Panc1 (cell line): Measurements from ENCODE around the gene CNNM2. TPM values are rescaled to one million over a fixed set of nuclear protein-coding genes. Genes with fewer than 3 reads are reported as not detected.

Source experiments
- ATAC-seq: fragments of 200-7000 bp; cut with Tn5 transposase; 2 replicates; pipeline ENCODE4 v1.9.1; 2020; ENCODE audit warnings: mild to moderate bottlenecking, moderate library complexity
- BruUV-seq: library from RNA; stranded (reverse); fragments of 400-500 nt; replicated peaks from 2 replicates; lab custom pipeline; 2021; lab: Mats Ljungman, UMichigan
- CTCF ChIA-PET: fragments of 300-600 bp; sonication (Branson Sonifier 250); formaldehyde crosslinking; loops from one replicate; lab custom pipeline; 2022; ENCODE audit warnings: antibody characterized with exemption; lab: Charles Lee
- POLR2A ChIA-PET: fragments of 300-600 bp; sonication (Branson Sonifier 250); formaldehyde crosslinking; loops from one replicate; lab custom pipeline; 2022; ENCODE audit warnings: antibody characterized with exemption; lab: Charles Lee
- DNase-seq: peaks from one replicate; pipeline ENCODE4 v3.0.0-alpha.2; 2010; ENCODE audit warnings: low read depth, low spot score
- H3K27ac ChIP-seq: 2 replicates; pipeline ENCODE4 v1.5.1; 2011; ENCODE audit warnings: mild to moderate bottlenecking, low read length, inconsistent platforms
- H3K27me3 ChIP-seq: fragments of 200-500 bp; sonication (Bioruptor generic); 2 replicates; pipeline ENCODE4 v1.6.0; 2014; ENCODE audit warnings: low read length, inconsistent platforms; ENCODE audit not compliant: control insufficient read depth, insufficient read depth
- H3K36me3 ChIP-seq: fragments of 200-500 bp; sonication (Bioruptor generic); 2 replicates; pipeline ENCODE4 v1.5.1; 2014; ENCODE audit warnings: inconsistent platforms, mild to moderate bottlenecking, low read length, moderate library complexity; ENCODE audit not compliant: control insufficient read depth, insufficient read depth
- H3K4me1 ChIP-seq: 2 replicates; pipeline ENCODE4 v1.5.1; 2011; ENCODE audit warnings: inconsistent platforms, mild to moderate bottlenecking, low read length, moderate library complexity; ENCODE audit not compliant: control insufficient read depth, insufficient read depth
- H3K4me3 ChIP-seq, 2 experiments: 2 replicates each; pipeline ENCODE4 v1.5.1; 2011 to 2012; ENCODE audit warnings: low read depth in 2 of 2, low read length in 2 of 2, mild to moderate bottlenecking in 2 of 2, inconsistent platforms in 1 of 2, moderate library complexity in 1 of 2
- H3K9me3 ChIP-seq: fragments of 200-500 bp; sonication (Bioruptor generic); 2 replicates; pipeline ENCODE4 v1.5.1; 2014; ENCODE audit warnings: low read depth, mild to moderate bottlenecking, inconsistent platforms, low read length, moderate library complexity; ENCODE audit not compliant: control insufficient read depth, insufficient read depth
- POLR2AphosphoS5 ChIP-seq: IDR thresholded peaks from 2 replicates; pipeline ENCODE4 v1.6.1; 2012; ENCODE audit warnings: mild to moderate bottlenecking, low read depth, low read length, moderate library complexity
- SIN3A ChIP-seq: IDR thresholded peaks from 2 replicates; pipeline ENCODE4 v1.6.1; 2012; ENCODE audit warnings: low read depth, mild to moderate bottlenecking, low read length, moderate library complexity, borderline replicate concordance; ENCODE audit not compliant: insufficient read depth
- TCF7L2 ChIP-seq: IDR thresholded peaks from 2 replicates; pipeline ENCODE4 v1.6.1; 2011; ENCODE audit warnings: mild to moderate bottlenecking, low read depth, low read length, inconsistent platforms
- in situ Hi-C: cut with HindIII; loops from 2 replicates; pipeline ENCODE4 v1.10.0; 2016; ENCODE audit warnings: low sequenced_read_pairs, low pct_unique_long_range_greater_than_20kb
- intact Hi-C: fragments of 100-400 bp; cut with micrococcal nuclease; formaldehyde crosslinking; loops from one replicate; pipeline ENCODE4 v1.10.0; 2022; ENCODE audit not compliant: unreplicated experiment
- total RNA-seq: library from RNA; stranded (reverse); gene quantifications from one replicate; pipeline ENCODE4 v1.2.1, GENCODE V29; 2021; ENCODE audit not compliant: unreplicated experiment
- TF ChIP-seq, protein P1 (sequence below): fragments of 450-650 bp; IDR thresholded peaks from 2 replicates; pipeline ENCODE4 v1.5.1; 2017; ENCODE audit warnings: mild to moderate bottlenecking
- TF ChIP-seq, protein P2 (sequence below), 2 experiments: IDR thresholded peaks; 2 replicates each; pipeline ENCODE4 v1.6.1; 2011 to 2012; ENCODE audit warnings: low read depth in 2 of 2, control low read depth in 1 of 2, low read length in 1 of 2, mild to moderate bottlenecking in 1 of 2, moderate library complexity in 1 of 2; ENCODE audit not compliant: insufficient read depth in 1 of 2

Gene CNNM2
- total RNA-seq, 1 experiment from 2014 or later: 27.1 TPM

DNA sequence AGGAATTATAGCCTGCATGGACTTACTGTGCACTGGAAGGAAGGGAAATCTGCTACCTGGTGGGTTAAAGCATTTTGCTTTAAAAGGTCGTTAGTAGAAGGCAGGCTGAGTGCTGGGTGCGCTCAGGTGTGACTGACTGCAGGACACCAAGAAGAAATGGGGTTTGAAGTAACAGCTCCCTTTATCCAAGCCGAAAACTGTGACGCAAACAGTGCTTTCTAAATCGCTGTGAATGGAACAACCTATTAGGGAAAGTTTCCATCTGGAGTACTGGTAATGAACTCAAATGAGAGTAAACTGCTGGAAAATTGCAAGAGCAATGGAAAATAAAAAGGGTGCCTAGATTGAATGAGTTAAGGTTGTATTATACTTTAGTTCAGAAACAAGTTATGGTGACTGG is 95.3 kb downstream of the CNNM2 start:
- no peaks in the 10 kb centered on the region for H3K9me3 ChIP-seq
- H3K4me1 ChIP-seq: no peaks in the 10 kb centered on the region
- TF ChIP-seq, protein P1, sequence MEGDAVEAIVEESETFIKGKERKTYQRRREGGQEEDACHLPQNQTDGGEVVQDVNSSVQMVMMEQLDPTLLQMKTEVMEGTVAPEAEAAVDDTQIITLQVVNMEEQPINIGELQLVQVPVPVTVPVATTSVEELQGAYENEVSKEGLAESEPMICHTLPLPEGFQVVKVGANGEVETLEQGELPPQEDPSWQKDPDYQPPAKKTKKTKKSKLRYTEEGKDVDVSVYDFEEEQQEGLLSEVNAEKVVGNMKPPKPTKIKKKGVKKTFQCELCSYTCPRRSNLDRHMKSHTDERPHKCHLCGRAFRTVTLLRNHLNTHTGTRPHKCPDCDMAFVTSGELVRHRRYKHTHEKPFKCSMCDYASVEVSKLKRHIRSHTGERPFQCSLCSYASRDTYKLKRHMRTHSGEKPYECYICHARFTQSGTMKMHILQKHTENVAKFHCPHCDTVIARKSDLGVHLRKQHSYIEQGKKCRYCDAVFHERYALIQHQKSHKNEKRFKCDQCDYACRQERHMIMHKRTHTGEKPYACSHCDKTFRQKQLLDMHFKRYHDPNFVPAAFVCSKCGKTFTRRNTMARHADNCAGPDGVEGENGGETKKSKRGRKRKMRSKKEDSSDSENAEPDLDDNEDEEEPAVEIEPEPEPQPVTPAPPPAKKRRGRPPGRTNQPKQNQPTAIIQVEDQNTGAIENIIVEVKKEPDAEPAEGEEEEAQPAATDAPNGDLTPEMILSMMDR: no peak
- TF ChIP-seq, protein P2, sequence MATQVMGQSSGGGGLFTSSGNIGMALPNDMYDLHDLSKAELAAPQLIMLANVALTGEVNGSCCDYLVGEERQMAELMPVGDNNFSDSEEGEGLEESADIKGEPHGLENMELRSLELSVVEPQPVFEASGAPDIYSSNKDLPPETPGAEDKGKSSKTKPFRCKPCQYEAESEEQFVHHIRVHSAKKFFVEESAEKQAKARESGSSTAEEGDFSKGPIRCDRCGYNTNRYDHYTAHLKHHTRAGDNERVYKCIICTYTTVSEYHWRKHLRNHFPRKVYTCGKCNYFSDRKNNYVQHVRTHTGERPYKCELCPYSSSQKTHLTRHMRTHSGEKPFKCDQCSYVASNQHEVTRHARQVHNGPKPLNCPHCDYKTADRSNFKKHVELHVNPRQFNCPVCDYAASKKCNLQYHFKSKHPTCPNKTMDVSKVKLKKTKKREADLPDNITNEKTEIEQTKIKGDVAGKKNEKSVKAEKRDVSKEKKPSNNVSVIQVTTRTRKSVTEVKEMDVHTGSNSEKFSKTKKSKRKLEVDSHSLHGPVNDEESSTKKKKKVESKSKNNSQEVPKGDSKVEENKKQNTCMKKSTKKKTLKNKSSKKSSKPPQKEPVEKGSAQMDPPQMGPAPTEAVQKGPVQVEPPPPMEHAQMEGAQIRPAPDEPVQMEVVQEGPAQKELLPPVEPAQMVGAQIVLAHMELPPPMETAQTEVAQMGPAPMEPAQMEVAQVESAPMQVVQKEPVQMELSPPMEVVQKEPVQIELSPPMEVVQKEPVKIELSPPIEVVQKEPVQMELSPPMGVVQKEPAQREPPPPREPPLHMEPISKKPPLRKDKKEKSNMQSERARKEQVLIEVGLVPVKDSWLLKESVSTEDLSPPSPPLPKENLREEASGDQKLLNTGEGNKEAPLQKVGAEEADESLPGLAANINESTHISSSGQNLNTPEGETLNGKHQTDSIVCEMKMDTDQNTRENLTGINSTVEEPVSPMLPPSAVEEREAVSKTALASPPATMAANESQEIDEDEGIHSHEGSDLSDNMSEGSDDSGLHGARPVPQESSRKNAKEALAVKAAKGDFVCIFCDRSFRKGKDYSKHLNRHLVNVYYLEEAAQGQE (IDR thresholded peaks at IDR 0.05; ENCODE audit: insufficient read depth in 1 of 2, low read depth in 2 of 2, low read length in 1 of 2): no peak
- TF ChIP-seq SIN3A: no peak
- TF ChIP-seq POLR2AphosphoS5: no peak
- no peak for TF ChIP-seq TCF7L2
- no TSS peak for BruUV-seq
- ATAC-seq (no peak), DNase-seq (no peak)
- ChIA-PET CTCF (interaction anchor here (0.6 kb wide), 1 partner anchor 415 kb away, joined by 3 read pairs; no protein-coding TSS in a partner anchor), POLR2A (no interaction called here)
- in situ Hi-C loops (no loop called here), intact Hi-C loops (no loop called here)
- H3K36me3 ChIP-seq: no peaks in the 10 kb centered on the region
- H3K4me3 ChIP-seq: no peak overlapping the region
- no peaks in the 10 kb centered on the region for H3K27me3 ChIP-seq
- H3K27ac ChIP-seq: no peak overlapping the region

DNA sequence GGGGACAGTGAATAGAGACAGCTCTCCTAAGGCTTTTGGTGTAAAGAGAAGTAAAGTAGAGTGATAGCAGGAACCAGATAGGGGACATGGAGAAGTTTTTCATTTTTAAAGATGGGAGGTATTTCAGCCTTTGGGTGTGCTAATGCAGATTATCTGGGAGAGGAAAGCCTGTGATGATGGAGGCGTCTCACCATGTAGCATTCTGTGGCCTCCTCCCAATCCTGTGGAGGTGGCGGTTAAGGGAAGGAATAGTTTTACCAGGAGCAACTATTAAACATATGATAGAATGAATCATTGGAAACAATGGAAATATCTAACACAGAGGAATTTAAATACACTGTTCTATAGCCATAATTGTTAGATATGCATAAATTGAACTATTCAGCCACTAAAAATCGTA is 101.3 kb downstream of the CNNM2 start:
- Histone ChIP-seq H3K27ac (no peak overlapping the region), H3K4me1 (peaks cover 11% of the 10 kb centered on the region; the same call in 1 of the 2 replicates), H3K4me3 (no peak overlapping the region), H3K27me3 (no peaks in the 10 kb centered on the region), H3K9me3 (no peaks in the 10 kb centered on the region), H3K36me3 (no peaks in the 10 kb centered on the region)
- ChIA-PET POLR2A (no interaction called here), CTCF (no interaction called here)
- ATAC-seq (no peak), DNase-seq (no peak)
- in situ Hi-C loops (no loop called here), intact Hi-C loops (no loop called here)
- TF ChIP-seq SIN3A (no peak), POLR2AphosphoS5 (no peak), TCF7L2 (no peak)
- TF ChIP-seq, protein P2 (IDR thresholded peaks at IDR 0.05; ENCODE audit: insufficient read depth in 1 of 2, low read depth in 2 of 2, low read length in 1 of 2): no peak
- TF ChIP-seq, protein P1: no peak
- BruUV-seq: no TSS peak
